Measurements from ENCODE around the gene SHANK1.

DNA sequence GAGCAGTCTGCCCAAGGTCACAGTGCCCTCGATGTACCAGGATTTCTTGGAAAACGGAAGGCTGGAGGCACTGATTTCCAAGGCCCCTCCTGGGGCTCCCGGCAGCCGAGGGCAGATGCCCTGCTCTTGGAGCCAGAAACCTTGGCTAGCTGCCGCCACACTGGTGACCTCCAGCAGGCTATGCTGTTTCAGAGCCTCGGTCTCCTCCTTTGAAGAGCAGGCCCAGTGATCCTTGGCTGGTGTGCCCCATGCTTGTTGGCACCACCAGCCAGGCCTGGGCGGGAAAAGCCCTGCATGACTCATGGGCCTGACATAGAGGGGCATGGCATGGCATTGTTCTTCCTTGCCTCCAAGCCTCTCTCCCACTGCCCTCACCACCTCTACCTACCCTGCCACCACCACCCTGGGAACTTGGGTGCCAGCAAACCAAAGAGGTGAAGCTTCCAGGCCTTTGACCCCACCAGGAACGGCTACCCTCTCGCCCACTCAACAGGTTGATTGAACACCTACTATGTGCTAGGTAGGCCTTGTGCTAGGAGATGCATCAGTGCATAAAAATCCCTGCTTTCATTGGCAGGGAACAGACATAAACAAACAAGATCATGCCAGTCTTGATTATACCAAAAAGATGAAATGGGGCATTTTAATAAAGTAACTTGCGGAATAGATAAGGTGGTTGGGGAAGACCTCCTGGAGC lies 2.0 kb upstream of the SHANK1 start:
- TF ChIP-seq, protein P1, sequence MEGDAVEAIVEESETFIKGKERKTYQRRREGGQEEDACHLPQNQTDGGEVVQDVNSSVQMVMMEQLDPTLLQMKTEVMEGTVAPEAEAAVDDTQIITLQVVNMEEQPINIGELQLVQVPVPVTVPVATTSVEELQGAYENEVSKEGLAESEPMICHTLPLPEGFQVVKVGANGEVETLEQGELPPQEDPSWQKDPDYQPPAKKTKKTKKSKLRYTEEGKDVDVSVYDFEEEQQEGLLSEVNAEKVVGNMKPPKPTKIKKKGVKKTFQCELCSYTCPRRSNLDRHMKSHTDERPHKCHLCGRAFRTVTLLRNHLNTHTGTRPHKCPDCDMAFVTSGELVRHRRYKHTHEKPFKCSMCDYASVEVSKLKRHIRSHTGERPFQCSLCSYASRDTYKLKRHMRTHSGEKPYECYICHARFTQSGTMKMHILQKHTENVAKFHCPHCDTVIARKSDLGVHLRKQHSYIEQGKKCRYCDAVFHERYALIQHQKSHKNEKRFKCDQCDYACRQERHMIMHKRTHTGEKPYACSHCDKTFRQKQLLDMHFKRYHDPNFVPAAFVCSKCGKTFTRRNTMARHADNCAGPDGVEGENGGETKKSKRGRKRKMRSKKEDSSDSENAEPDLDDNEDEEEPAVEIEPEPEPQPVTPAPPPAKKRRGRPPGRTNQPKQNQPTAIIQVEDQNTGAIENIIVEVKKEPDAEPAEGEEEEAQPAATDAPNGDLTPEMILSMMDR (IDR thresholded peaks at IDR 0.05) = no peak
- TF ChIP-seq EP300 (IDR thresholded peaks at IDR 0.05) (no peak), POLR2A (IDR thresholded peaks at IDR 0.05; ENCODE audit: low read depth) (no peak), POLR2AphosphoS5 (IDR thresholded peaks at IDR 0.05) (no peak)

Measured in esophagus muscularis mucosa (tissue), 4 donors.